ENCODE measurements around the gene DUX4.
"Not testable (repeated sequence)": the region's sequence is repeated elsewhere in the genome, so short reads cannot be mapped to it uniquely, and the experiment has no call there.

GRCh38 chr4:190180947-190181346 lies 7.4 kb downstream of the DUX4 start:
- not testable (repeated sequence) for TF ChIP-seq POLR2A (IDR thresholded peaks at IDR 0.05; ENCODE audit: low read length); GATA1 (IDR thresholded peaks at IDR 0.05; ENCODE audit: low read depth, low read length)
